Measurements from ENCODE around the gene CFAP43. TPM values are rescaled to one million over a fixed set of nuclear protein-coding genes. Genes with fewer than 3 reads are reported as not detected.

Gene CFAP43
- total and polyA plus RNA-seq, 2 of the 8 experiments (the other 6 are each of a cell fraction or from before 2014, with no cell fraction given): 0.11 to 0.27 TPM

GRCh38 chr10:104195706-104196105 lies 36.5 kb downstream of the CFAP43 start:
- CTCF ChIA-PET (ENCODE audit: partially characterized antibody): interaction anchor here (0.6 kb wide), 1 partner anchor 77 kb away, joined by 5 read pairs; no protein-coding TSS in a partner anchor
- H4K91ac ChIP-seq (replicated peaks; ENCODE audit: insufficient read length, low read length): no peak overlapping the region
- H2BK20ac ChIP-seq (ENCODE audit: low read length): no peak overlapping the region
- TF ChIP-seq EP300 (IDR thresholded peaks at IDR 0.05; ENCODE audit: borderline replicate concordance in 1 of 2, low read depth in 2 of 2, low read length in 2 of 2) (no peak), GTF2F1 (IDR thresholded peaks at IDR 0.05; ENCODE audit: borderline replicate concordance, low read depth, low read length) (no peak), RFX5 (IDR thresholded peaks at IDR 0.05; ENCODE audit: borderline replicate concordance, low read depth, low read length) (no peak), POLR2A (IDR thresholded peaks at IDR 0.05; ENCODE audit: control extremely low read depth in 1 of 2, low read depth in 2 of 2, low read length in 2 of 2) (no peak), GABPA (IDR thresholded peaks at IDR 0.05; ENCODE audit: borderline replicate concordance, insufficient read depth, low read length) (no peak), POU5F1 (IDR thresholded peaks at IDR 0.05; ENCODE audit: low read depth, low read length) (no peak), BCL11A (IDR thresholded peaks at IDR 0.05; ENCODE audit: low read depth in 2 of 2, low read length in 2 of 2) (no peak)

More at GRCh38 chr10:104195706-104196105, 36.5 kb downstream of the CFAP43 start:
- Histone ChIP-seq H3K4ac (replicated peaks; ENCODE audit: insufficient read length, low read depth, low read length) (no peak overlapping the region), H2AK5ac (ENCODE audit: low read depth, low read length) (no peak overlapping the region), H3K56ac (replicated peaks; ENCODE audit: insufficient read length, low read depth, low read length) (no peak overlapping the region), H4K5ac (ENCODE audit: insufficient read length, low read depth, low read length) (no peak overlapping the region), H3K27me3 (replicated peaks in 1 of 4; ENCODE audit: control insufficient read depth in 3 of 4, extremely low read depth in 1 of 4, insufficient read depth in 3 of 4, low read length in 3 of 4) (no peaks in the 10 kb centered on the region), H3K18ac (ENCODE audit: extremely low read depth, low read length) (no peak overlapping the region), H4K20me1 (replicated peaks in 1 of 2; ENCODE audit: control insufficient read depth in 1 of 2, insufficient read depth in 2 of 2, low read length in 2 of 2) (no peaks in the 10 kb centered on the region), H3K79me2 (ENCODE audit: control insufficient read depth in 1 of 2, insufficient read depth in 2 of 2, low read length in 2 of 2) (no peaks in the 10 kb centered on the region), H3K4me2 (ENCODE audit: insufficient read depth in 1 of 2, low read depth in 2 of 2, low read length in 2 of 2) (no peak overlapping the region), H3K23me2 (ENCODE audit: low read depth, low read length) (no peaks in the 10 kb centered on the region), H3K9ac (replicated peaks in 1 of 4; ENCODE audit: extremely low read depth in 1 of 4, low read depth in 3 of 4, low read length in 3 of 4) (no peak overlapping the region), H3K14ac (ENCODE audit: insufficient read length) (no peak overlapping the region), H4K8ac (ENCODE audit: extremely low read depth, insufficient read depth, low read length) (no peak overlapping the region), H3K9me3 (ENCODE audit: insufficient read depth in 2 of 2, low read depth in 1 of 2, low read length in 1 of 2) (no peaks in the 10 kb centered on the region), H3K36me3 (ENCODE audit: control insufficient read depth in 2 of 4, insufficient read depth in 4 of 4, low read length in 3 of 4) (no peaks in the 10 kb centered on the region), H2BK12ac (ENCODE audit: low read depth, low read length) (no peak overlapping the region), H3K27ac (ENCODE audit: low read depth, low read length) (no peak overlapping the region), H2BK5ac (ENCODE audit: low read depth, low read length) (no peak overlapping the region), H3K79me1 (ENCODE audit: low read depth, low read length) (no peaks in the 10 kb centered on the region), H3K4me3 (ENCODE audit: extremely low read depth in 1 of 4, insufficient read depth in 2 of 4, low read depth in 3 of 4, low read length in 4 of 4) (no peak overlapping the region), H2AFZ (ENCODE audit: low read length) (no peak overlapping the region), H3K23ac (ENCODE audit: insufficient read length) (no peak overlapping the region), H3K4me1 (replicated peaks in 1 of 4; ENCODE audit: control insufficient read depth in 3 of 4, insufficient read depth in 4 of 4, low read length in 3 of 4) (no peaks in the 10 kb centered on the region), H2BK120ac (replicated peaks; ENCODE audit: low read depth, low read length) (no peak overlapping the region), H2BK15ac (ENCODE audit: low read length) (no peak overlapping the region)
- POLR2A ChIA-PET (ENCODE audit: partially characterized antibody): no interaction called here
- no peak for FAIRE-seq
- 80% methylated on average over 2 of the region's 2 CpGs; no CpG with 5 or more reads in 1 of the 2 experiments for WGBS, 2 experiments (ENCODE audit: extremely low coverage in 1 of 2, insufficient coverage in 1 of 2, insufficient read length in 1 of 2, insufficient replicate concordance in 2 of 2, low coverage in 1 of 2, low lambda C conversion rate in 2 of 2, missing lambda C conversion rate in 1 of 2)
- DNase-seq (ENCODE audit: low read depth in 1 of 2, low spot score in 2 of 2): no peak

All from H1 (cell line).